HUES48 (cell line): ENCODE data around the gene ZNF764.
"Not testable (repeated sequence)": the region's sequence is repeated elsewhere in the genome, so short reads cannot be mapped to it uniquely, and the experiment has no call there.

Experiments
- H3K27ac ChIP-seq: one replicate; pipeline ENCODE4 v1.7.0; 2013; ENCODE audit warnings: low read depth, low read length, inconsistent platforms
- H3K27me3 ChIP-seq: 2 replicates; pipeline ENCODE4 v1.6.1; 2013; ENCODE audit warnings: mild to moderate bottlenecking, low read length; ENCODE audit not compliant: control insufficient read depth, insufficient read depth
- H3K36me3 ChIP-seq: 2 replicates; pipeline ENCODE4 v1.6.1; 2013; ENCODE audit warnings: low read length; ENCODE audit not compliant: control insufficient read depth, insufficient read depth
- H3K4me1 ChIP-seq: 2 replicates; pipeline ENCODE4 v1.6.1; 2013; ENCODE audit warnings: mild to moderate bottlenecking, low read length; ENCODE audit not compliant: control insufficient read depth, insufficient read depth
- H3K4me3 ChIP-seq: 2 replicates; pipeline ENCODE4 v1.5.1; 2013; ENCODE audit warnings: mild to moderate bottlenecking, low read depth, low read length
- H3K9ac ChIP-seq: 2 replicates; pipeline ENCODE4 v1.6.1; 2013; ENCODE audit warnings: mild to moderate bottlenecking, low read depth, low read length, moderate library complexity
- H3K9me3 ChIP-seq: 2 replicates; pipeline ENCODE4 v1.6.1; 2013; ENCODE audit warnings: low read length; ENCODE audit not compliant: control insufficient read depth, insufficient read depth

ZNF764 gene

DNA sequence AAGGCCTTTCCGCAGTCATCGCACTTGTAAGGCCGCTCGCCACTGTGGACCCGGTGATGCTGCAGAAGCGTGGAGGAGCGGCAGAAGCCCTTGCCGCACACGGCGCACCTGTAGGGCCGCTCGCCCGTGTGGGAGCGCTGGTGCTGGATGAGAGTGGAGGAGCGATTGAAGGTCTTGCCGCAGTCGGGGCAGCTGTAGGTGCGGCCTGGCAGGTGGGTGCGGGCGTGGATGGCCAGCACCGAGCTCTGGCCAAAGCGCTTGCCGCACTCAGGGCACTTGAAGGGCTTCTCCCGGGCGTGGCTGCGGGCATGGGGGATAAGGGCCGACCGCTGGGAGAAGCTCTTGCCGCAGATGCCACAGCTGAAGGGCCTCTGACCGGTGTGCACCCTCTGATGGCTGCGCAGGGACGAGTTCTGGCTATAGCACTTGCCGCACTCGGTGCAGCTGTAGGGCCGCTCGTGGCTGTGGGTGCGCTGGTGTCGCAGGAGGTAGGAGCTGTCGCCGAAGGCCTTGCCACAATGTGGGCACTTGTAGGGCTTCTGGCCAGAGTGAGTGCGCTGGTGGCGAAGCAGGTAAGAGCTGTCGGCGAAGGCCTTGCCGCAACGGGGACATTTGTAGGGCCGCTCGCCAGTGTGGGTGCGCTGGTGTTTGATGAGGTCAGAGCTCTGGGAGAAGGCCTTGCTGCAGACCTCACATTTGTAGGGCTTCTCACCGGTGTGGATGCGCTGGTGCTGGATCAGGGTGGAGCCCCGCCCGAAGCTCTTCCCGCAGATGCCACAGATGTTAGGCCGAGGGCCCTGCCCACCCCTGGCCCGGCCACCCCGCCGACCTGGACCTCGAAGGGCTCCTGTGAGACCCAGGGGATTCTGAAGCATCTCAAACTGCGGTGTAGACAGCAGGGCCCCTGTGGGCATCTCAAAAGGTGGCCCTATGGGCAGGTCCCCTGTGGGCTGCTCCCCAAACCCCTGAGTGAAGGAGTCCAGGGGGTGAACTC lies 33.3 kb downstream of the ZNF764 start:
- Histone ChIP-seq H3K9me3 (no peaks in the 10 kb centered on the region), H3K4me3 (no peak overlapping the region), H3K4me1 (peaks cover 7% of the 10 kb centered on the region), H3K36me3 (peaks cover 9% of the 10 kb centered on the region), H3K27me3 (no peaks in the 10 kb centered on the region), H3K9ac (no peak overlapping the region), H3K27ac (no peak overlapping the region)

DNA sequence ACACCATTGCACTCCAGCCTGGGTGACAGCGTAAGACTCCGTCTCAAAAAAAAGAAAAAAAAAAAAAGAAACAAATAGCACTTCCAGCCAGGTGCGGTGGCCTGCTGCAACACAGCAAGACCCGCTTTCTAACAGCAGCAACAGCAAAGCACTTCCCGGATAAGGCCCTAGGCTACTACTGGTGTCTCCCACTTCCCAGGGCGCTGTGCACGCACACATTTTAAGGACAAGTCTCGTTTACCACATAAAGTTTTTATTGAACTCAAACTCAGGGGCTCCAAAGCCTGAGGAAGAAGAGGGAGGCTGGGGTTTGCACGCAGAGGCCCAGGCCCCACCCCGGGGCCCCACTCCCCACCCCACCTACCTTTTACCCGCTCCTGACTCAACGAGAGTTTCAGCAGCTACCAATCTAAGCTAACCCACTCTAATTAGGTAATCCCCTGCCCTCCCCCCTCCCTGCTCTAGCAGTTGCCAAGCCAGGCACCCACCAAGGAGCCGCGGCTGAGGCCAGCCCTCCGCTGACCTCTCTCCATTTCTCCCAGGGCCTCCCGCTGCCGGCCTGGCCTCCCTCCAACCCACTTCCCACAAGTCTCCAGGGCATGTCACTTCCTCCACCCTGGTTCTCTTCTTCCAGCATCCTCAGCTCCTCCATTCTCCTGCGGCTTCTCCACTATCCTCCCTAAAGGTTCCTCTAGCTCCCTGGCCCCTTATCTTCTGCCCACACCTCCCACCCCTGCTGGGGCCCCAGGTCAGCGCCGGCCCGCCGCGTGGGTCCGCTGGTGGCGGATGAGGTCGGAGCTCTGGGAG lies 34.2 kb downstream of the ZNF764 start:
- H3K27me3 ChIP-seq, result no peaks in the 10 kb centered on the region
- no peak overlapping the region for H3K4me3 ChIP-seq
- H3K9ac ChIP-seq, result no peak overlapping the region
- peaks cover 7% of the 10 kb centered on the region for H3K4me1 ChIP-seq
- H3K36me3 ChIP-seq, result peaks cover 9% of the 10 kb centered on the region
- H3K27ac ChIP-seq, result no peak overlapping the region
- H3K9me3 ChIP-seq, result no peaks in the 10 kb centered on the region

- not testable (repeated sequence) for H3K9ac ChIP-seq, H3K9me3 ChIP-seq, H3K4me1 ChIP-seq, H3K36me3 ChIP-seq, H3K27ac ChIP-seq, H3K4me3 ChIP-seq, H3K27me3 ChIP-seq
Measured at GRCh38 chr16:30522702-30523463, 35.3 kb downstream of the ZNF764 start.

- Histone ChIP-seq H3K27me3 (no peaks in the 10 kb centered on the region), H3K9me3 (no peaks in the 10 kb centered on the region), H3K4me3 (no peak overlapping the region), H3K36me3 (peaks cover 9% of the 10 kb centered on the region), H3K9ac (no peak overlapping the region), H3K27ac (no peak overlapping the region), H3K4me1 (no peaks in the 10 kb centered on the region)
Measured at GRCh38 chr16:30521873-30522641, 36.1 kb downstream of the ZNF764 start.

- H3K36me3 ChIP-seq, result peaks cover 9% of the 10 kb centered on the region
- H3K9me3 ChIP-seq, result no peaks in the 10 kb centered on the region
- H3K27ac ChIP-seq, result no peak overlapping the region
- no peaks in the 10 kb centered on the region for H3K4me1 ChIP-seq
- H3K27me3 ChIP-seq, result no peaks in the 10 kb centered on the region
- no peak overlapping the region for H3K9ac ChIP-seq
- no peak overlapping the region for H3K4me3 ChIP-seq
Measured at GRCh38 chr16:30521476-30521872, 36.7 kb downstream of the ZNF764 start.

GRCh38 chr16:30519120-30520049 lies 38.8 kb downstream of the ZNF764 start:
- no peak overlapping the region for H3K9ac ChIP-seq
- no peak overlapping the region for H3K27ac ChIP-seq
- H3K4me1 ChIP-seq, result no peaks in the 10 kb centered on the region
- peaks cover 2% of the 10 kb centered on the region; the same call in 1 of the 2 replicates for H3K36me3 ChIP-seq
- H3K9me3 ChIP-seq, result no peaks in the 10 kb centered on the region
- H3K4me3 ChIP-seq, result no peak overlapping the region
- no peaks in the 10 kb centered on the region for H3K27me3 ChIP-seq

DNA sequence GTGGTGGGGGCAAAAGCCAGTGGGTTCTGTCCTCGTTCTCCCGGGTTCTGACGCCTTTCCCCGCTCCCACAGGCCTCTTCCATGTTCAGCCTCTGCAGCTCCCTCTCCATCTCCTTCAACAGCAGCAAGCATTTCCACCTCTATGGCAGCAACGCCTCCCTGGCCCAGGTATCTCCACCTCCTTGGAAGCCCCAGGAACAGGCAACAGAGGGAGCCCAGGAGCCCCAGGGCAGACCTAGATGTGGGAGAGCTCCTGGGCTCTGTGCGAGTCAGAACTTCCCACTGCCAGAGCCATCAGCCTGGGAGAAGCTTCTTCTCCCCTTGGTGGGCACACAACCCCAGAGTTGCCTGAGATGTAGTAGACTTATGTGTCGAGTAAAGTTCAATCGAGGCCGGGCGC lies 39.6 kb downstream of the ZNF764 start:
- no peaks in the 10 kb centered on the region for H3K4me1 ChIP-seq
- no peaks in the 10 kb centered on the region for H3K27me3 ChIP-seq
- no peak overlapping the region for H3K27ac ChIP-seq
- no peaks in the 10 kb centered on the region for H3K36me3 ChIP-seq
- no peak overlapping the region for H3K4me3 ChIP-seq
- H3K9me3 ChIP-seq, result no peaks in the 10 kb centered on the region
- no peak overlapping the region for H3K9ac ChIP-seq

- Histone ChIP-seq H3K4me1 (no peaks in the 10 kb centered on the region), H3K4me3 (no peak overlapping the region), H3K36me3 (no peaks in the 10 kb centered on the region), H3K27ac (no peak overlapping the region), H3K27me3 (no peaks in the 10 kb centered on the region), H3K9ac (no peak overlapping the region), H3K9me3 (no peaks in the 10 kb centered on the region)
Measured at GRCh38 chr16:30515275-30515674, 42.9 kb downstream of the ZNF764 start.

GRCh38 chr16:30511509-30511908 lies 46.7 kb downstream of the ZNF764 start:
- H3K36me3 ChIP-seq, result no peaks in the 10 kb centered on the region
- H3K4me3 ChIP-seq, result no peak overlapping the region
- H3K4me1 ChIP-seq, result no peaks in the 10 kb centered on the region
- H3K27ac ChIP-seq, result no peak overlapping the region
- no peak overlapping the region for H3K9ac ChIP-seq
- no peaks in the 10 kb centered on the region for H3K9me3 ChIP-seq
- H3K27me3 ChIP-seq, result no peaks in the 10 kb centered on the region
